SK-N-SH (cell line): ENCODE results near the gene AGTRAP. TPM values are rescaled to one million over a fixed set of nuclear protein-coding genes. Genes with fewer than 3 reads are reported as not detected.

Source experiments
- CTCF ChIA-PET: fragments of 300-600, 350-600 bp; formaldehyde crosslinking; extraction: SDS; loops from one replicate; lab custom pipeline; 2021; lab: Yijun Ruan, JAX
- POLR2A ChIA-PET: fragments of 350-600 bp; sonication (Branson Sonifier 250); formaldehyde crosslinking; extraction: SDS; loops from one replicate; lab custom pipeline; 2020; ENCODE audit warnings: antibody characterized with exemption, inconsistent platforms; lab: Yijun Ruan, JAX
- DNase-seq: peaks from one replicate; pipeline ENCODE4 v3.0.0; 2012
- H2AFZ ChIP-seq: fragments of 200-600 bp; sonication (generic); 2 replicates; pipeline ENCODE4 v1.8.1; 2016; ENCODE audit warnings: antibody characterized with exemption, mild to moderate bottlenecking, low read depth
- H3F3A ChIP-seq: fragments of 200-600 bp; sonication (generic); replicated peaks from 2 replicates; pipeline ENCODE3; 2016; ENCODE audit warnings: antibody characterized with exemption, mild to moderate bottlenecking; ENCODE audit not compliant: insufficient read depth
- H3K27ac ChIP-seq, 2 experiments: fragments of 200-500 bp in 1 of 2; fragments of 200-600 bp in 1 of 2; sonication (Bioruptor generic) in 1 of 2; sonication (generic), shearing (Covaris generic) in 1 of 2; 2 replicates each; pipeline versions ENCODE4 v1.5.1 to v1.6.1; 2014 to 2016; ENCODE audit warnings: low read depth in 2 of 2, inconsistent platforms in 1 of 2, low read length in 1 of 2, mild to moderate bottlenecking in 1 of 2, mixed read lengths in 1 of 2
- H3K27me3 ChIP-seq: fragments of 200-600 bp; sonication (generic), shearing (Covaris generic); 2 replicates; pipeline ENCODE4 v1.6.1; 2016; ENCODE audit warnings: mixed run types; ENCODE audit not compliant: insufficient read depth
- H3K36me3 ChIP-seq, 2 experiments: fragments of 200-500 bp in 1 of 2; fragments of 200-600 bp in 1 of 2; sonication (Bioruptor generic) in 1 of 2; sonication (generic) in 1 of 2; replicated peaks in 1 of 2; 2 replicates each; pipeline versions ENCODE3 to v1.5.1; 2014 to 2016; ENCODE audit warnings: low read length in 1 of 2, mild to moderate bottlenecking in 1 of 2; ENCODE audit not compliant: insufficient read depth in 2 of 2, control insufficient read depth in 1 of 2
- H3K4me1 ChIP-seq, 2 experiments: fragments of 200-500 bp in 1 of 2; fragments of 200-600 bp in 1 of 2; sonication (Bioruptor generic) in 1 of 2; sonication (generic), shearing (Covaris generic) in 1 of 2; 2 replicates each; pipeline versions ENCODE4 v1.5.1 to v1.6.1; 2014 to 2016; ENCODE audit warnings: low read depth in 1 of 2, low read length in 1 of 2, mixed run types in 1 of 2; ENCODE audit not compliant: insufficient read depth in 2 of 2, control insufficient read depth in 1 of 2
- H3K4me2 ChIP-seq: fragments of 200-600 bp; sonication (generic), shearing (Covaris generic); 2 replicates; pipeline ENCODE4 v1.6.1; 2017; ENCODE audit warnings: mixed run types
- H3K4me3 ChIP-seq, 2 experiments: fragments of 200-500 bp in 1 of 2; fragments of 200-600 bp in 1 of 2; sonication (Bioruptor generic) in 1 of 2; sonication (generic), shearing (Covaris generic) in 1 of 2; 2 replicates each; pipeline versions ENCODE4 v1.5.1 to v1.8.1; 2014 to 2016; ENCODE audit warnings: low read depth in 2 of 2, inconsistent platforms in 1 of 2, low read length in 1 of 2, mild to moderate bottlenecking in 1 of 2, mixed read lengths in 1 of 2, moderate library complexity in 1 of 2
- H3K79me2 ChIP-seq: fragments of 200-600 bp; sonication (generic); 2 replicates; pipeline ENCODE4 v1.8.1; 2017; ENCODE audit warnings: mild to moderate bottlenecking; ENCODE audit not compliant: insufficient read depth
- H3K9ac ChIP-seq: fragments of 200-600 bp; sonication (generic); 2 replicates; pipeline ENCODE4 v1.6.1; 2017; ENCODE audit warnings: mixed run types
- H3K9me2 ChIP-seq: fragments of 200-600 bp; sonication (generic); 2 replicates; pipeline ENCODE4 v1.6.1; 2017; ENCODE audit warnings: mixed run types
- H3K9me3 ChIP-seq: fragments of 200-600 bp; sonication (generic); 2 replicates; pipeline ENCODE4 v1.6.1; 2017; ENCODE audit warnings: mixed run types, mild to moderate bottlenecking, moderate library complexity
- H4K20me1 ChIP-seq: fragments of 200-600 bp; sonication (generic); 2 replicates; pipeline ENCODE4 v1.6.1; 2017; ENCODE audit warnings: mild to moderate bottlenecking, mixed run types; ENCODE audit not compliant: insufficient read depth
- EP300 ChIP-seq, 2 experiments: IDR thresholded peaks; 2 replicates each; pipeline versions ENCODE4 v1.4.0 to v1.6.1; 2012; ENCODE audit warnings: borderline replicate concordance in 1 of 2, low read depth in 1 of 2, low read length in 1 of 2
- GATA2 ChIP-seq: sonication (generic); formaldehyde crosslinking; IDR thresholded peaks from 2 replicates; pipeline ENCODE4 v1.5.0; 2020; ENCODE audit warnings: mild to moderate bottlenecking, missing genetic modification reagents
- JUND ChIP-seq: IDR thresholded peaks from 2 replicates; pipeline ENCODE4 v1.4.0; 2012
- MAX ChIP-seq: IDR thresholded peaks from 2 replicates; pipeline ENCODE4 v1.4.0; 2012; ENCODE audit warnings: low read depth
- MXI1 ChIP-seq: IDR thresholded peaks from 2 replicates; pipeline ENCODE4 v1.6.1; 2012; ENCODE audit warnings: mild to moderate bottlenecking, low read depth, low read length, improper control_type of control experiment
- RXRA ChIP-seq: IDR thresholded peaks from 2 replicates; pipeline ENCODE4 v1.4.0; 2012; ENCODE audit warnings: low read depth, mild to moderate bottlenecking, borderline replicate concordance
- TAF1 ChIP-seq: IDR thresholded peaks from 2 replicates; pipeline ENCODE4 v1.6.1; 2012; ENCODE audit warnings: low read depth, mild to moderate bottlenecking, low read length, moderate library complexity, borderline replicate concordance
- TEAD4 ChIP-seq: IDR thresholded peaks from 2 replicates; pipeline ENCODE4 v1.4.0; 2012; ENCODE audit warnings: mild to moderate bottlenecking, borderline replicate concordance; ENCODE audit not compliant: insufficient read depth
- YY1 ChIP-seq: IDR thresholded peaks from 2 replicates; pipeline ENCODE4 v1.4.0; 2012; ENCODE audit warnings: low read depth, mild to moderate bottlenecking
- WGBS: methylation state at CpG from one replicate; pipeline ENCODE4 v1.1.6; 2017; ENCODE audit warnings: low lambda C conversion rate; 5-methylcytosine and 5-hydroxymethylcytosine counted together
- polyA plus RNA-seq, 3 experiments: library from polyadenylated mRNA; depleted of rRNA; stranded (reverse); fragments of >200 nt; gene quantifications; 2 replicates each; pipeline ENCODE4 v1.2.3, GENCODE V29; 2012
- TF ChIP-seq, protein P1 (sequence below): IDR thresholded peaks from 2 replicates; pipeline ENCODE4 v1.4.0; 2012; ENCODE audit warnings: low read depth, borderline replicate concordance
- TF ChIP-seq, protein P2 (sequence below): fragments of 200-600 bp; sonication (generic); IDR thresholded peaks from 2 replicates; pipeline ENCODE4 v1.6.1; 2017; ENCODE audit warnings: antibody characterized with exemption, mild to moderate bottlenecking, moderate library complexity
- TF ChIP-seq, protein P3 (sequence below): fragments of 150-350 bp; IDR thresholded peaks from 2 replicates; pipeline ENCODE4 v1.6.1; 2017; ENCODE audit warnings: antibody characterized with exemption, low read length, low read depth, borderline replicate concordance

The AGTRAP gene
- polyA plus RNA-seq, 1 of the 3 experiments (the other 2 are of a cell fraction), result 66.2 TPM

DNA sequence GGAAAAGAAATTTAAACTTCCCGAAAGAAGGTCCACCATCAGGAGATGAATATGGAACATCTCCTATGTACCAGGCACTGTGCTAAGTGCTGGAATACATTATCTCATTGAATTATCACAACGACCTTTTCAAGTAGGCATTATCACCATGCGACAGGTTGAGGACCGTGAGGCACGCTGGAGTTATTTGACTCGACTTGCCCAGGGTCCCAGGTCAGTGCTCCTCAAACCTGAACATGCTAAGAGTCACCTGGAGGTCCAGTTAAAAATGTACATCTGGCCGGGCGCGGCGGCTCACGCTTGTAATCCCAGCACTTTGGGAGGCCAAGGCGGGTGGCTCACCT lies 15.9 kb upstream of the AGTRAP start:
- H3K9ac ChIP-seq, result no peak overlapping the region
- peak overlapping the region in 1 of 2 experiments; percentile 36; a peak in 1 of 4 replicates for H3K4me3 ChIP-seq
- ChIA-PET POLR2A (interaction anchor here (1.0 to 1.4 kb wide), 2 partner anchors 56 to 70 kb away, joined by 5 read pairs; partner anchors contain the start of gene FBXO6), CTCF (interaction anchor here (0.6 to 8.6 kb wide), 43 partner anchors 9 to 682 kb away, joined by 3 to 205 read pairs (median 5); partner anchors contain the start of genes AGTRAP, CLCN6, DISP3 and FBXO2)
- no peaks in the 10 kb centered on the region for H3K9me3 ChIP-seq
- no peaks in the 10 kb centered on the region for H3K79me2 ChIP-seq
- peaks cover 0 to 4% of the 10 kb centered on the region in 2 experiments; a peak in 1 of 4 replicates for H3K4me1 ChIP-seq
- WGBS, result 39% methylated on average over 11 of the region's 12 CpGs
- DNase-seq, result no peak
- H3K36me3 ChIP-seq, result no peaks in the 10 kb centered on the region
- H3K4me2 ChIP-seq, result peak overlapping the region; percentile 83; the same call in 1 of the 2 replicates
- no peaks in the 10 kb centered on the region; the same call in 1 of the 2 replicates for H3K27me3 ChIP-seq
- H4K20me1 ChIP-seq, result no peaks in the 10 kb centered on the region
- H3K9me2 ChIP-seq, result no peaks in the 10 kb centered on the region
- no peaks in the 10 kb centered on the region for H3F3A ChIP-seq
- H3K27ac ChIP-seq, result no peak overlapping the region
- TF ChIP-seq RXRA, result no peak
- no peak for TF ChIP-seq TEAD4
- no peak for TF ChIP-seq YY1
- 0 out of 2 replicates have a peak overlapping the region, but pooled peaks have one; percentile 53 for H2AFZ ChIP-seq

DNA sequence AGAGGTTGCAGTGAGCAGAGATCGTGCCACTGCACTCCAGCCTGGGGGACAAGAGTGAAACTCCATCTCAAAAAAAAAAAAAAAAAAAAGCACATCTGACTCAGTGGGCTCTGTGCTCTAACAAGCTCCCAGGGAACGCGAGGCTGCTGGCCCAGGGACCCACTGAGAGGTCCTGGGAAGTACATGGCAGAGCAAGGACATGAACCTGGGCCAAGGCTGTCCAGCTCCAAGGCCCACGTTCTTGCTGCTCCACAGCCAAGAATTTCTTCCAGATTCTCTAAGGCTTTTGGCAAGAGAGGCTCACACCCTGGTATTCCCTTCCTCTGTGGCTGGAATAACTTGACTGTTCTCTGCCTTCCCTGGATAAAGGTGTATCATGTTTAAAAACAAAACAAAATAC lies 15.4 kb upstream of the AGTRAP start:
- Histone ChIP-seq H3K27me3 (no peaks in the 10 kb centered on the region; the same call in 1 of the 2 replicates), H3K9me3 (no peaks in the 10 kb centered on the region), H3K27ac (no peak overlapping the region), H3K79me2 (no peaks in the 10 kb centered on the region), H3F3A (no peaks in the 10 kb centered on the region), H3K36me3 (no peaks in the 10 kb centered on the region), H2AFZ (no peak overlapping the region), H3K9me2 (no peaks in the 10 kb centered on the region), H4K20me1 (no peaks in the 10 kb centered on the region), H3K9ac (no peak overlapping the region), H3K4me2 (no peak overlapping the region), H3K4me3 (no peak overlapping the region), H3K4me1 (peaks cover 0 to 4% of the 10 kb centered on the region in 2 experiments; a peak in 1 of 4 replicates)
- no peak for DNase-seq
- WGBS, result 32% methylated on average over 4 of the region's 4 CpGs
- ChIA-PET POLR2A (interaction anchor here (1.4 kb wide), 1 partner anchor 56 kb away, joined by 5 read pairs; the partner anchor contains the start of gene FBXO6), CTCF (interaction anchor here (1.3 to 8.6 kb wide), 16 partner anchors 10 to 683 kb away, joined by 3 to 205 read pairs (median 10); partner anchors contain the start of genes AGTRAP, FBXO2, FBXO44 and FBXO6)
- TF ChIP-seq MXI1 (no peak), TAF1 (no peak), EP300 (IDR thresholded peaks at IDR 0.05; ENCODE audit: borderline replicate concordance in 1 of 2, low read depth in 1 of 2, low read length in 1 of 2) (no peak), GATA2 (CRISPR knock-in tag) (no peak), JUND (no peak), MAX (no peak)
- TF ChIP-seq, protein P1, sequence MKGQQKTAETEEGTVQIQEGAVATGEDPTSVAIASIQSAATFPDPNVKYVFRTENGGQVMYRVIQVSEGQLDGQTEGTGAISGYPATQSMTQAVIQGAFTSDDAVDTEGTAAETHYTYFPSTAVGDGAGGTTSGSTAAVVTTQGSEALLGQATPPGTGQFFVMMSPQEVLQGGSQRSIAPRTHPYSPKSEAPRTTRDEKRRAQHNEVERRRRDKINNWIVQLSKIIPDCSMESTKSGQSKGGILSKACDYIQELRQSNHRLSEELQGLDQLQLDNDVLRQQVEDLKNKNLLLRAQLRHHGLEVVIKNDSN, result no peak
- TF ChIP-seq, protein P2, sequence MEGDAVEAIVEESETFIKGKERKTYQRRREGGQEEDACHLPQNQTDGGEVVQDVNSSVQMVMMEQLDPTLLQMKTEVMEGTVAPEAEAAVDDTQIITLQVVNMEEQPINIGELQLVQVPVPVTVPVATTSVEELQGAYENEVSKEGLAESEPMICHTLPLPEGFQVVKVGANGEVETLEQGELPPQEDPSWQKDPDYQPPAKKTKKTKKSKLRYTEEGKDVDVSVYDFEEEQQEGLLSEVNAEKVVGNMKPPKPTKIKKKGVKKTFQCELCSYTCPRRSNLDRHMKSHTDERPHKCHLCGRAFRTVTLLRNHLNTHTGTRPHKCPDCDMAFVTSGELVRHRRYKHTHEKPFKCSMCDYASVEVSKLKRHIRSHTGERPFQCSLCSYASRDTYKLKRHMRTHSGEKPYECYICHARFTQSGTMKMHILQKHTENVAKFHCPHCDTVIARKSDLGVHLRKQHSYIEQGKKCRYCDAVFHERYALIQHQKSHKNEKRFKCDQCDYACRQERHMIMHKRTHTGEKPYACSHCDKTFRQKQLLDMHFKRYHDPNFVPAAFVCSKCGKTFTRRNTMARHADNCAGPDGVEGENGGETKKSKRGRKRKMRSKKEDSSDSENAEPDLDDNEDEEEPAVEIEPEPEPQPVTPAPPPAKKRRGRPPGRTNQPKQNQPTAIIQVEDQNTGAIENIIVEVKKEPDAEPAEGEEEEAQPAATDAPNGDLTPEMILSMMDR, result no peak
- TF ChIP-seq, protein P3, sequence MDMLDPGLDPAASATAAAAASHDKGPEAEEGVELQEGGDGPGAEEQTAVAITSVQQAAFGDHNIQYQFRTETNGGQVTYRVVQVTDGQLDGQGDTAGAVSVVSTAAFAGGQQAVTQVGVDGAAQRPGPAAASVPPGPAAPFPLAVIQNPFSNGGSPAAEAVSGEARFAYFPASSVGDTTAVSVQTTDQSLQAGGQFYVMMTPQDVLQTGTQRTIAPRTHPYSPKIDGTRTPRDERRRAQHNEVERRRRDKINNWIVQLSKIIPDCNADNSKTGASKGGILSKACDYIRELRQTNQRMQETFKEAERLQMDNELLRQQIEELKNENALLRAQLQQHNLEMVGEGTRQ, result no peak
